Measurements from ENCODE around the gene SSTR3.

Gene SSTR3

DNA sequence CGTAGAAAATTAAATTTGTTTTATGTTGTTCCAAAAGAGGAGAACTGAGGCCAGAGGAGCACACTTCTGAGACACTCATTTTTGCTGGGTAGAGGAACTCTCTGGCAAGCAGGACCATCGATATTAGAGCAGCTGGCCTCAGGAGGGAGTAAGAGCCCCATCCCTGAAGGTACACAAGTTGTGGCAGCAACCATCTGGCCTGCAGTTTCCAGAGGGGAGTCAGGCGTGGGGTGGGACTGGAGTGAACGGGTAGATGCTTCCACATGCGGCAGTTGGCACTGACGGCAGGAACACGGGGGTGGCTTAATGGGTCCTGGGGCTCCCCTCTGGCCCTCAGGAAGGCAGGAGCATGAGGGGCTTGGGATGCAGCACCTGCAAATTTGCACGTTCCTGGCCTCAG, 13.2 kb upstream of the SSTR3 start:
- TF ChIP-seq, protein P1, sequence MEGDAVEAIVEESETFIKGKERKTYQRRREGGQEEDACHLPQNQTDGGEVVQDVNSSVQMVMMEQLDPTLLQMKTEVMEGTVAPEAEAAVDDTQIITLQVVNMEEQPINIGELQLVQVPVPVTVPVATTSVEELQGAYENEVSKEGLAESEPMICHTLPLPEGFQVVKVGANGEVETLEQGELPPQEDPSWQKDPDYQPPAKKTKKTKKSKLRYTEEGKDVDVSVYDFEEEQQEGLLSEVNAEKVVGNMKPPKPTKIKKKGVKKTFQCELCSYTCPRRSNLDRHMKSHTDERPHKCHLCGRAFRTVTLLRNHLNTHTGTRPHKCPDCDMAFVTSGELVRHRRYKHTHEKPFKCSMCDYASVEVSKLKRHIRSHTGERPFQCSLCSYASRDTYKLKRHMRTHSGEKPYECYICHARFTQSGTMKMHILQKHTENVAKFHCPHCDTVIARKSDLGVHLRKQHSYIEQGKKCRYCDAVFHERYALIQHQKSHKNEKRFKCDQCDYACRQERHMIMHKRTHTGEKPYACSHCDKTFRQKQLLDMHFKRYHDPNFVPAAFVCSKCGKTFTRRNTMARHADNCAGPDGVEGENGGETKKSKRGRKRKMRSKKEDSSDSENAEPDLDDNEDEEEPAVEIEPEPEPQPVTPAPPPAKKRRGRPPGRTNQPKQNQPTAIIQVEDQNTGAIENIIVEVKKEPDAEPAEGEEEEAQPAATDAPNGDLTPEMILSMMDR (IDR thresholded peaks at IDR 0.05; ENCODE audit: low read depth, low read length), result no peak
- no peak for DNase-seq
- Histone ChIP-seq H3K36me3 (no peaks in the 10 kb centered on the region), H3K27me3 (no peaks in the 10 kb centered on the region), H3K9me3 (peaks cover 4% of the 10 kb centered on the region; the same call in 1 of the 2 replicates), H3K4me1 (no peaks in the 10 kb centered on the region), H3K4me3 (ENCODE audit: low read depth, low read length) (no peak overlapping the region)

DNA sequence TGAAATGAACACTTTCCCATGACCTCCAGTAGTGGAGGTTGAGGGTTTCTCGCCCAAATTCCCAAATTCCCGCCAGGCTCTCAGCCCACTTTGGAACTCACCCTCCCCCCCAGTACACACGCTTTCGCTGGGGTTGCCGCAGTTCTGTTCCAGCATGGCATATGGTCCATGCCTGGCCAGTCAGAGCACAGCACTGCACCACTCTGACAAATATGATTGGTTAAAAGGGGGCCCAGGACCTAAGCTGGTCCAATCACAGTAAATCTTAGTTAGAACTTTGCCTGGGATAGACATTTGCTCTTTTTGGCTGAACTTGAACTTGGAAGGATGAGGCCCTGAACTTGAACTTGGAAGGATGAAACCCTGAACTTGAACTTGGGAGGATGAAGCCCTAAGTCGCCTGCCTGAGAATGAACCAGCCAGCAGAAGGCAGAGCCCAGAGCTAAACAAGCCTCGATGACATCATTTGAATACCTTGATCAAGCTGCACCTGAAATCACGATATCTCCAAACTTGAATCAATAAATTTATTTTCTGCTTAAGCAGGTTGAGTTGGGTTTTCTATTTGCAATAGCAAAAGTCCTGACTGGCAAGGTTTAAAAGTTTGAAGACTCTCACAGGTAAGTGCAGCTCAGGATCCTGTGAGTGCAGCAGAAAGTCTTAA, 12.6 kb upstream of the SSTR3 start:
- DNase-seq, result no peak
- H3K9me3 ChIP-seq, result peaks cover 4% of the 10 kb centered on the region; the same call in 1 of the 2 replicates
- H3K4me3 ChIP-seq (ENCODE audit: low read depth, low read length), result no peak overlapping the region
- TF ChIP-seq, protein P1 (IDR thresholded peaks at IDR 0.05; ENCODE audit: low read depth, low read length), result no peak
- H3K36me3 ChIP-seq, result no peaks in the 10 kb centered on the region
- no peaks in the 10 kb centered on the region for H3K4me1 ChIP-seq
- no peaks in the 10 kb centered on the region for H3K27me3 ChIP-seq

DNA sequence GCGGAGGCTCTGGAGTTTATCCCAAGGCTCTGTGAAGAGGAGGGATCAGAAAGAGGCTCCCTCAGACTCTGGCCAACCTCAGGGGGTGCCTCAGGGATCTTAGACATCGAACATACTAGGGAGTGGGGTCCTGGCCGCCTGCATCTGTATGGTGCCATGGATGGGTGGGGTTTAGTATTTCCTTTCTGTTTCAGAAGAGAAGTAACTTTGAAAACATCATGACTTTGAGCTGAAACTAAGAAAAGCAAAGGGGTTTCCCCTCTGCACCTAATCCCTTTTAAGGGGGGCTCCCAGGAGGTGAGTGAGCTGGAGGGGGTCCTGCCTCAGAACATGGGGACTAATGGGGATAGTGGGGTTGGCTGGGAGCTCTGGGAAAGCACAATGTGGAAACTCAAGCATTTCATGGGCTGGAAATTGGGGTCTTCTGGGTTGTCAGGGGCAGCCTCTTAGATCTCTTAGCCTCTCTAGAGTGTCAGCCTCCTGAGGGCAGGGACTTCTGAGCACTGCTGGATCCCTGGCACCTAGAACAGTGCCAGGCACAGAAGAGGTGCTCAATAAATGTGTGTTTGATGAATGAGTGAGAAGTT, 11.8 kb upstream of the SSTR3 start:
- Histone ChIP-seq H3K4me1 (no peaks in the 10 kb centered on the region), H3K9me3 (peaks cover 4% of the 10 kb centered on the region; the same call in 1 of the 2 replicates), H3K4me3 (ENCODE audit: low read depth, low read length) (no peak overlapping the region), H3K36me3 (no peaks in the 10 kb centered on the region), H3K27me3 (no peaks in the 10 kb centered on the region)
- DNase-seq, result no peak
- TF ChIP-seq, protein P1 (IDR thresholded peaks at IDR 0.05; ENCODE audit: low read depth, low read length), result no peak

DNA sequence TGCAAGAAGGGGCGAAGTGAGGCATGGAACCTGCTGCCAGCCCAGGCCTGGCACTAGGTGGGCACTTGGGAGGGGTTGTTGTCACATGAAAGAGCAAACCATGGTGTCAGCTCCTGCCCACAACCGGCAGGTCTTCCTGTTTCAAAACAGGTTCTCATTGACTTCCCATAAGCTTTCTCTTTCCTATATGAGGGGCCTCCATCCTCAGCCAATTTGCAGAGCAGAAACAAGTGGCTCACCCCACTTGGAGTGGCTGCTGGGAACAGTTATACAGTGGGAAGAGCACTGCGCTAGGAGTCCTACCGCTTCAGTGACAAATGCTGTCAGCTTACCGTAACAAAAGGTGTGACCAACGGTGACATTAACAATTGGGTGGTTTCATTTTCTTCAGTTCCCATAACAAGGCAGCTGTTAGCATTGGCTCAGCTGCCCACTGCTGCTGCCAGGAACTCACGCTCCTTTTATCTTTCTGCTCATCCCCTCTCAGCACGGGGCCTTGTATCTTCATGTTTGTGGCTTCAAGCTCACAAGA, 10.2 kb upstream of the SSTR3 start:
- no peak for DNase-seq
- no peak overlapping the region for H3K4me3 ChIP-seq (ENCODE audit: low read depth, low read length)
- TF ChIP-seq, protein P1 (IDR thresholded peaks at IDR 0.05; ENCODE audit: low read depth, low read length), result no peak
- no peaks in the 10 kb centered on the region for H3K4me1 ChIP-seq
- no peaks in the 10 kb centered on the region for H3K36me3 ChIP-seq
- H3K9me3 ChIP-seq, result peaks cover 4% of the 10 kb centered on the region; the same call in 1 of the 2 replicates
- no peaks in the 10 kb centered on the region for H3K27me3 ChIP-seq

DNA sequence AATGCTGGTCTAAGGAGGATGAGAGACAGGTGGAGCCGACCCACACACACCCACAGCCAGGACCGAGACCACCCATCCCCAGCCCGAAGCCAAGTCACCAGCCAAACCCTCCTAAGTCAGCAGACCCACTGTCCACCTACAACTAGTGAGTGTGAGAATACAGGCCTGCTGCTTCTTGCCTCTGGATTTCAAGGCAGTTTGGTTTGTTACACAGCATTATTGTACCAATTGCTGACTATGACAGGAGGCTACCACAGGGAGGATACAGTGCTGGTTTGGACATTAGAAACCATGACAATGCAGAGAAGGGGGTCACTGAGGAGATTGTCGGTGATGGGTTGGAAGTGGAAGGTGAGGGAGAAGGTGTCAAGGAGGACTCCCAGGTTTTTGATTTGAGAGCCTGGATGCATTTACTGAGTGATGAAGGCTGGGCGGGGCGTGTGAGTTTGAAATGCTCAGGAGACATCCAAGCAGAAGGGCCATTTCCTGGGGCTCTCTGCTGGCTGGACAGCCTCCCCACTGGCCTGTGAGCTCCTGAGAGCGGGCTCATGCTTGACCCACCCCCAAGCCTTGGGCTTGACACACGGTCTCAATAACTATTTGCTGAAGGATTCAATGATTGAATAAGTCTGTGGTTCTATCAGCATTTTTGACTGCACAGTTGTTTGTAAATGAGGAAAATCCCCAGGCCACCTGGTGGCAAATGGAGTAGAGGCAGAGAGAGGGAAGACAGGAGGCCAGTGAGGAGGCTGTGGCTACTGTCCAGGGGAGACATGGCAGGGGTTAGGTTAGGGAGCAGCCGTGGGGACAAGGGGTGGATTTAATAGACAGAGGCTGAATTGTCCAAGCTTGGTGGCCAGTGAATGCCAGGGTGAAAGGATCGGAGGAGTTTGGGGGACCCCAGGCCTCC, 9.4 kb upstream of the SSTR3 start:
- H3K4me3 ChIP-seq (ENCODE audit: low read depth, low read length), result no peak overlapping the region
- H3K4me1 ChIP-seq, result no peaks in the 10 kb centered on the region
- TF ChIP-seq, protein P1 (IDR thresholded peaks at IDR 0.05; ENCODE audit: low read depth, low read length), result no peak
- H3K9me3 ChIP-seq, result peaks cover 4% of the 10 kb centered on the region; the same call in 1 of the 2 replicates
- DNase-seq, result no peak
- H3K27me3 ChIP-seq, result no peaks in the 10 kb centered on the region
- H3K36me3 ChIP-seq, result no peaks in the 10 kb centered on the region
